ENCODE data around the gene TTC7B.

DNA sequence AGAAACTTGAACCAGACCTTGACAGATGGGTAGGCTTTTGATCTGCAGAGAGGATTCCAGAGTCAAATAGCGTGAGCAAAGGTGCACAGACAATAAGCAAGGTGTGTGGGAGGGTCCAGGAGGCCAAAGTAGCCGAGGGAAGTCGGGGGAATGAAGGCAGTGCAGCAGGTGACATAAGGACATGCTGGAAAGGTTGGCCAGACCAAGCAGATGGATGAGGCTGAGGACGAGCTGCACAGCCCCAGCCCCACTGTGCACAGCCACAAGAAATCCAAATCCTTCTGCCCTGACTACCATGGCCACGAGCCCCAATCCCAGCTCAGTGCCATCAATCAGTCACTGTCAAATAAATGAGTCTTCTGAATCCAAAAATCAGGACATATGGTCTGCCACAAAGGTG, 5.4 kb downstream of the TTC7B start:
- no peak for TF ChIP-seq JUND (IDR thresholded peaks at IDR 0.05; ENCODE audit: borderline replicate concordance, low read depth, low read length)
- no peak for TF ChIP-seq JUND (tag; IDR thresholded peaks at IDR 0.05; ENCODE audit: borderline replicate concordance, low read depth, low read length)
- TF ChIP-seq FOXM1 (IDR thresholded peaks at IDR 0.05; ENCODE audit: low read depth): no peak
- TF ChIP-seq FOXM1 (CRISPR knock-in tag; IDR thresholded peaks at IDR 0.05; ENCODE audit: low read depth): no peak
- TF ChIP-seq, protein P1, sequence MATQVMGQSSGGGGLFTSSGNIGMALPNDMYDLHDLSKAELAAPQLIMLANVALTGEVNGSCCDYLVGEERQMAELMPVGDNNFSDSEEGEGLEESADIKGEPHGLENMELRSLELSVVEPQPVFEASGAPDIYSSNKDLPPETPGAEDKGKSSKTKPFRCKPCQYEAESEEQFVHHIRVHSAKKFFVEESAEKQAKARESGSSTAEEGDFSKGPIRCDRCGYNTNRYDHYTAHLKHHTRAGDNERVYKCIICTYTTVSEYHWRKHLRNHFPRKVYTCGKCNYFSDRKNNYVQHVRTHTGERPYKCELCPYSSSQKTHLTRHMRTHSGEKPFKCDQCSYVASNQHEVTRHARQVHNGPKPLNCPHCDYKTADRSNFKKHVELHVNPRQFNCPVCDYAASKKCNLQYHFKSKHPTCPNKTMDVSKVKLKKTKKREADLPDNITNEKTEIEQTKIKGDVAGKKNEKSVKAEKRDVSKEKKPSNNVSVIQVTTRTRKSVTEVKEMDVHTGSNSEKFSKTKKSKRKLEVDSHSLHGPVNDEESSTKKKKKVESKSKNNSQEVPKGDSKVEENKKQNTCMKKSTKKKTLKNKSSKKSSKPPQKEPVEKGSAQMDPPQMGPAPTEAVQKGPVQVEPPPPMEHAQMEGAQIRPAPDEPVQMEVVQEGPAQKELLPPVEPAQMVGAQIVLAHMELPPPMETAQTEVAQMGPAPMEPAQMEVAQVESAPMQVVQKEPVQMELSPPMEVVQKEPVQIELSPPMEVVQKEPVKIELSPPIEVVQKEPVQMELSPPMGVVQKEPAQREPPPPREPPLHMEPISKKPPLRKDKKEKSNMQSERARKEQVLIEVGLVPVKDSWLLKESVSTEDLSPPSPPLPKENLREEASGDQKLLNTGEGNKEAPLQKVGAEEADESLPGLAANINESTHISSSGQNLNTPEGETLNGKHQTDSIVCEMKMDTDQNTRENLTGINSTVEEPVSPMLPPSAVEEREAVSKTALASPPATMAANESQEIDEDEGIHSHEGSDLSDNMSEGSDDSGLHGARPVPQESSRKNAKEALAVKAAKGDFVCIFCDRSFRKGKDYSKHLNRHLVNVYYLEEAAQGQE (IDR thresholded peaks at IDR 0.05; ENCODE audit: borderline replicate concordance): no peak
- TF ChIP-seq, protein P1 (CRISPR knock-in tag; IDR thresholded peaks at IDR 0.05; ENCODE audit: low read depth): no peak
- TF ChIP-seq RAD51 (IDR thresholded peaks at IDR 0.05; ENCODE audit: borderline replicate concordance, low read depth): no peak
- TF ChIP-seq MXI1 (IDR thresholded peaks at IDR 0.05; ENCODE audit: low read depth, low read length): no peak
- TF ChIP-seq, protein P2, sequence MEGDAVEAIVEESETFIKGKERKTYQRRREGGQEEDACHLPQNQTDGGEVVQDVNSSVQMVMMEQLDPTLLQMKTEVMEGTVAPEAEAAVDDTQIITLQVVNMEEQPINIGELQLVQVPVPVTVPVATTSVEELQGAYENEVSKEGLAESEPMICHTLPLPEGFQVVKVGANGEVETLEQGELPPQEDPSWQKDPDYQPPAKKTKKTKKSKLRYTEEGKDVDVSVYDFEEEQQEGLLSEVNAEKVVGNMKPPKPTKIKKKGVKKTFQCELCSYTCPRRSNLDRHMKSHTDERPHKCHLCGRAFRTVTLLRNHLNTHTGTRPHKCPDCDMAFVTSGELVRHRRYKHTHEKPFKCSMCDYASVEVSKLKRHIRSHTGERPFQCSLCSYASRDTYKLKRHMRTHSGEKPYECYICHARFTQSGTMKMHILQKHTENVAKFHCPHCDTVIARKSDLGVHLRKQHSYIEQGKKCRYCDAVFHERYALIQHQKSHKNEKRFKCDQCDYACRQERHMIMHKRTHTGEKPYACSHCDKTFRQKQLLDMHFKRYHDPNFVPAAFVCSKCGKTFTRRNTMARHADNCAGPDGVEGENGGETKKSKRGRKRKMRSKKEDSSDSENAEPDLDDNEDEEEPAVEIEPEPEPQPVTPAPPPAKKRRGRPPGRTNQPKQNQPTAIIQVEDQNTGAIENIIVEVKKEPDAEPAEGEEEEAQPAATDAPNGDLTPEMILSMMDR (IDR thresholded peaks at IDR 0.05 in 2 of 3, conservative IDR thresholded peaks at IDR 0.05 in 1 of 3; ENCODE audit: insufficient read depth in 2 of 3, low read depth in 1 of 3, low read length in 3 of 3): no peak
- TF ChIP-seq PHB2 (IDR thresholded peaks at IDR 0.05; ENCODE audit: low read depth): no peak
- no peak for TF ChIP-seq NFYB (IDR thresholded peaks at IDR 0.05; ENCODE audit: extremely low read depth, insufficient read length)
- TF ChIP-seq NFRKB (IDR thresholded peaks at IDR 0.05; ENCODE audit: low read depth): no peak
- TF ChIP-seq TAF9B (IDR thresholded peaks at IDR 0.05; ENCODE audit: partially characterized antibody): no peak
- no peak for TF ChIP-seq ZNF707 (CRISPR knock-in tag; conservative IDR thresholded peaks at IDR 0.05)
- TF ChIP-seq SIRT6 (IDR thresholded peaks at IDR 0.05; ENCODE audit: low read depth, low read length): no peak
- TF ChIP-seq TAF7 (tag; IDR thresholded peaks at IDR 0.05): no peak

Data from K562 (cell line).